ENCODE data around the gene CARS2.
A peak's percentile ranks its signal among the peaks of the same experiment; 100 is the strongest.

CARS2 gene

DNA sequence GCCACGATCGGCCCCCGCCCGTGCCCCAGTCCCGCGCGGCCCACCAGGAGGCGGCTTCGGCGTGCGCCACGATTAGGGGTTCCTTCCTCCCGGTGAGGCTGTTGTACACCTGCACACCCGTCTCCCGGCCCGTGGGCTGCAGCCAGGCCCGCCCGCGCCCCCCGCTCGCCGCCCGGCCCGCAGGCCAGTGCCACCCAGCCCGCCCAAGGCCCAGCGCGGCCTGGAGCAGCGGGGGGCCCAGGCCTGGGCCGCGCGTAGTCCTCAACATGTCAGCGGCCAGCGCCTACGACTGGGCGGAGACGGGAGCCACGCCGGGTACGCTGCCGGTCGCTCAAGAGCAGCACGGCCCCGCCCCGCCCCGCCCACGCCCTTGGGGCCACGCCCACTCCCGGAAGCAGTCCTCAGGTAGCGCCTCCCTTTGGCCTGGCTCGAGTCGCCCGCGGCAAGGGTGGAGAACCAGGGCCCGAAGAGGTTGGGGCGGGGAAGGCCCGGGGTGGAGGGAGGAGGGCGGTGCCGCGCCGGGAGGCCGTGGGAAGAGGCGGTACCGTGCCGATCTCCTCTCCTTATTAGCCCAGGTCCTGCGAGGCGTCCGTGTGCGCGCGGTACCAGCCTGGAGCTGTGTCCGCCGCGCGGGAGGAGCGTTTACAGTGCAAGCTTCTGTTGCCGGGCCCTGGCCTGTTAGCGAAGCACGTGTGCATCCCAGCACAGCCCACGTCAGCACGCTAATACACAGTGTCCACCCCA lies at the start of gene CARS2 (continued):
- peak; percentile 79 for TF ChIP-seq PATZ1 (tag by site-specific recombination; IDR thresholded peaks at IDR 0.05)
- TF ChIP-seq ZBTB6 (tag by site-specific recombination; IDR thresholded peaks at IDR 0.05), result 0 out of 2 replicates have a peak, but pooled peaks have one; percentile 4
- TF ChIP-seq BCL11B (tag by site-specific recombination; IDR thresholded peaks at IDR 0.05; ENCODE audit: low read depth), result peak; percentile 92; the same call in 1 of the 2 replicates
- TF ChIP-seq ZNF629 (tag by site-specific recombination; IDR thresholded peaks at IDR 0.05), result peak; percentile 56
- TF ChIP-seq, protein P1, sequence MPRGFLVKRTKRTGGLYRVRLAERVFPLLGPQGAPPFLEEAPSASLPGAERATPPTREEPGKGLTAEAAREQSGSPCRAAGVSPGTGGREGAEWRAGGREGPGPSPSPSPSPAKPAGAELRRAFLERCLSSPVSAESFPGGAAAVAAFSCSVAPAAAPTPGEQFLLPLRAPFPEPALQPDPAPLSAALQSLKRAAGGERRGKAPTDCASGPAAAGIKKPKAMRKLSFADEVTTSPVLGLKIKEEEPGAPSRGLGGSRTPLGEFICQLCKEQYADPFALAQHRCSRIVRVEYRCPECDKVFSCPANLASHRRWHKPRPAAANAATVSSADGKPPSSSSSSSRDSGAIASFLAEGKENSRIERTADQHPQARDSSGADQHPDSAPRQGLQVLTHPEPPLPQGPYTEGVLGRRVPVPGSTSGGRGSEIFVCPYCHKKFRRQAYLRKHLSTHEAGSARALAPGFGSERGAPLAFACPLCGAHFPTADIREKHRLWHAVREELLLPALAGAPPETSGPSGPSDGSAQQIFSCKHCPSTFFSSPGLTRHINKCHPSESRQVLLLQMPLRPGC (tag by site-specific recombination; IDR thresholded peaks at IDR 0.05), result no peak

GRCh38 chr13:110748271-110748670 lies 42.4 kb upstream of the CARS2 start:
- H3K4me1 ChIP-seq (ENCODE audit: control insufficient read depth, insufficient read depth, low read length), result 0 out of 2 replicates have a peak, but pooled peaks cover 3% of the 10 kb centered on the region
- no peaks in the 10 kb centered on the region for H3K9me3 ChIP-seq (ENCODE audit: control insufficient read depth, insufficient read depth, low read depth, low read length)
- ChIA-PET POLR2A (interaction anchor here (1.0 kb wide), 1 partner anchor 33 kb away, joined by 3 read pairs; no protein-coding TSS in a partner anchor), CTCF (no interaction called here)
- H3K36me3 ChIP-seq (ENCODE audit: control insufficient read depth in 2 of 2, insufficient read depth in 1 of 2, low read length in 2 of 2), result no peaks in the 10 kb centered on the region
- no peak overlapping the region for H3K4me3 ChIP-seq (ENCODE audit: low read depth, low read length)
- TF ChIP-seq ZNF518A (tag by site-specific recombination; conservative IDR thresholded peaks at IDR 0.05; ENCODE audit: low read depth) (no peak), ZNF146 (tag by site-specific recombination; IDR thresholded peaks at IDR 0.05) (no peak), SP2 (tag by site-specific recombination; IDR thresholded peaks at IDR 0.05) (no peak), ZNF596 (tag by site-specific recombination; IDR thresholded peaks at IDR 0.05) (no peak), RBAK (tag by site-specific recombination; IDR thresholded peaks at IDR 0.05) (no peak), ZFP41 (tag by site-specific recombination; IDR thresholded peaks at IDR 0.05; ENCODE audit: borderline replicate concordance) (no peak), ZNF155 (tag by site-specific recombination; IDR thresholded peaks at IDR 0.05) (no peak), ZNF664 (tag by site-specific recombination; IDR thresholded peaks at IDR 0.05) (no peak), ZNF239 (tag by site-specific recombination; IDR thresholded peaks at IDR 0.05) (no peak), HOXD13 (CRISPR knock-in tag; IDR thresholded peaks at IDR 0.05; ENCODE audit: borderline replicate concordance) (no peak), HOXC10 (CRISPR knock-in tag; IDR thresholded peaks at IDR 0.05) (no peak), KLF7 (tag by site-specific recombination; IDR thresholded peaks at IDR 0.05; ENCODE audit: borderline replicate concordance) (no peak), ZNF529 (tag by site-specific recombination; IDR thresholded peaks at IDR 0.05; ENCODE audit: insufficient replicate concordance) (no peak), ZNF530 (tag by site-specific recombination; IDR thresholded peaks at IDR 0.05; ENCODE audit: low read depth) (no peak)
- TF ChIP-seq, protein P2, sequence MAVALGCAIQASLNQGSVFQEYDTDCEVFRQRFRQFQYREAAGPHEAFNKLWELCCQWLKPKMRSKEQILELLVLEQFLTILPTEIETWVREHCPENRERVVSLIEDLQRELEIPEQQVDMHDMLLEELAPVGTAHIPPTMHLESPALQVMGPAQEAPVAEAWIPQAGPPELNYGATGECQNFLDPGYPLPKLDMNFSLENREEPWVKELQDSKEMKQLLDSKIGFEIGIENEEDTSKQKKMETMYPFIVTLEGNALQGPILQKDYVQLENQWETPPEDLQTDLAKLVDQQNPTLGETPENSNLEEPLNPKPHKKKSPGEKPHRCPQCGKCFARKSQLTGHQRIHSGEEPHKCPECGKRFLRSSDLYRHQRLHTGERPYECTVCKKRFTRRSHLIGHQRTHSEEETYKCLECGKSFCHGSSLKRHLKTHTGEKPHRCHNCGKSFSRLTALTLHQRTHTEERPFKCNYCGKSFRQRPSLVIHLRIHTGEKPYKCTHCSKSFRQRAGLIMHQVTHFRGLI (tag by site-specific recombination; IDR thresholded peaks at IDR 0.05), result no peak
- no peak overlapping the region for H3K27ac ChIP-seq (ENCODE audit: extremely low read depth, low read depth, low read length)

All from HEK293 (cell line).